Endothelial cell of umbilical vein (primary cell): ENCODE measurements around the gene MSANTD2.

ENCODE experiments used
- MYC ChIP-seq: IDR thresholded peaks from one replicate; pipeline ENCODE4 v1.6.1; 2011; ENCODE audit warnings: mild to moderate bottlenecking, low read depth, low read length
- POLR2A ChIP-seq: IDR thresholded peaks from 2 replicates; pipeline ENCODE4 v1.6.1; 2012; ENCODE audit warnings: low read depth, mild to moderate bottlenecking, control low read depth, low read length
- POLR2AphosphoS5 ChIP-seq: IDR thresholded peaks from 2 replicates; pipeline ENCODE4 v1.6.1; 2012; ENCODE audit warnings: low read depth, mild to moderate bottlenecking, control low read depth, low read length, moderate library complexity; ENCODE audit not compliant: insufficient read depth
- TF ChIP-seq, protein P1 (sequence below), 2 donors: IDR thresholded peaks; 1 replicate in 1 of 2; 2 replicates in 1 of 2; pipeline ENCODE4 v1.5.1; 2011; ENCODE audit warnings: low read length in 2 of 2, mild to moderate bottlenecking in 2 of 2, moderate library complexity in 2 of 2, control low read depth in 1 of 2, inconsistent platforms in 1 of 2, low read depth in 1 of 2; ENCODE audit not compliant: insufficient read depth in 1 of 2; ENCODE audit errors: extremely low read depth in 1 of 2

DNA sequence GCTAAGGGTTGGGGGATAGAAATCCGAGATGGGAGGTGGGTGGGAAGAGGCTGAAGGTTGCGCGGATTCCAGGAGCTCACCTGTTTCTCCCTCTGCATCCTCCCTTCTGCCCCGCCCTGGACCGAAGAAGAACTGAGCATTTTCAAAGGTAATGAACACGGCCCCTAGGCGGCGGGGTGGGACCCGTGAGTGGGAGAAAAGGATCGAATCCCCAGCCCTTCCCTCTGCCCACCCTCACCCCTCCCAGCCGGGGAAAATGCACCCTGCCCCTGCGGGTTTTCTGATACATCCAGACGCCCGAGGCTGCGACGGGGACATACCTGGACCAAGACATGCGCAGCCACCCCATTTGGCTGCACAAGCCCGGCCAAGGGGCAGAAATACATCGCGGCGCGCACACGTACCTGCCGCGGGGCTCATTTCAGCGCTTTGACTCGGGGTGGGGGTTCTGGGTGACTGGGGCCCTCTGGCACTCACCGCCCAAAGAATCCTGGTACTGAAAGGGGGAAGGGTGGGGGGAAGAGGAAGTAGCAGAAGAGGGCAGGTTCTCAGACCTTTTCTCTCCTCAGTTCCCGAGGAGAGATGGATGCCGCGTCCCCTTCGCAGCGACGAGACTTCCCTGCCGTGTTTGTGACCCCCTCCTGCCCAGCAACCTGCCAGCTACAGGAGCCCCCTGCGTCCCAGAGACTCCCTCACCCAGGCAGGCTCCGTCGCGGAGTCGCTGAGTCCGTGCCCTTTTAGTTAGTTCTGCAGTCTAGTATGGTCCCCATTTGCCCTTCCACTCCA is 54.2 kb downstream of the MSANTD2 start:
- TF ChIP-seq, protein P1, sequence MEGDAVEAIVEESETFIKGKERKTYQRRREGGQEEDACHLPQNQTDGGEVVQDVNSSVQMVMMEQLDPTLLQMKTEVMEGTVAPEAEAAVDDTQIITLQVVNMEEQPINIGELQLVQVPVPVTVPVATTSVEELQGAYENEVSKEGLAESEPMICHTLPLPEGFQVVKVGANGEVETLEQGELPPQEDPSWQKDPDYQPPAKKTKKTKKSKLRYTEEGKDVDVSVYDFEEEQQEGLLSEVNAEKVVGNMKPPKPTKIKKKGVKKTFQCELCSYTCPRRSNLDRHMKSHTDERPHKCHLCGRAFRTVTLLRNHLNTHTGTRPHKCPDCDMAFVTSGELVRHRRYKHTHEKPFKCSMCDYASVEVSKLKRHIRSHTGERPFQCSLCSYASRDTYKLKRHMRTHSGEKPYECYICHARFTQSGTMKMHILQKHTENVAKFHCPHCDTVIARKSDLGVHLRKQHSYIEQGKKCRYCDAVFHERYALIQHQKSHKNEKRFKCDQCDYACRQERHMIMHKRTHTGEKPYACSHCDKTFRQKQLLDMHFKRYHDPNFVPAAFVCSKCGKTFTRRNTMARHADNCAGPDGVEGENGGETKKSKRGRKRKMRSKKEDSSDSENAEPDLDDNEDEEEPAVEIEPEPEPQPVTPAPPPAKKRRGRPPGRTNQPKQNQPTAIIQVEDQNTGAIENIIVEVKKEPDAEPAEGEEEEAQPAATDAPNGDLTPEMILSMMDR (IDR thresholded peaks at IDR 0.05; ENCODE audit: extremely low read depth in 1 of 2, insufficient read depth in 1 of 2, low read depth in 1 of 2, low read length in 2 of 2) = peak; percentile 17 to 42
- TF ChIP-seq POLR2A (peak; percentile 9), POLR2AphosphoS5 (no peak), MYC (no peak)
